Nephron progenitor cell (in vitro differentiated cells): ENCODE data around the gene EME2.

Experiments used
- DNase-seq: peaks from one replicate; pipeline ENCODE4 v3.0.0; 2021
- H3K27ac Mint-ChIP-seq: 2 replicates; pipeline ENCODE4 v1.8.0; 2021; ENCODE audit warnings: mild to moderate bottlenecking, moderate library complexity, mixed read lengths
- H3K27me3 Mint-ChIP-seq: 2 replicates; pipeline ENCODE4 v1.8.0; 2021; ENCODE audit warnings: mild to moderate bottlenecking, low read depth, mixed read lengths; ENCODE audit not compliant: poor library complexity
- H3K36me3 Mint-ChIP-seq: 2 replicates; pipeline ENCODE4 v1.8.0; 2021; ENCODE audit warnings: low read depth, mixed read lengths
- H3K4me1 Mint-ChIP-seq: 2 replicates; pipeline ENCODE4 v1.8.0; 2021; ENCODE audit warnings: mixed read lengths
- H3K4me3 Mint-ChIP-seq: 2 replicates; pipeline ENCODE4 v1.8.0; 2021; ENCODE audit warnings: mild to moderate bottlenecking, moderate library complexity, mixed read lengths
- H3K9me3 Mint-ChIP-seq: 2 replicates; pipeline ENCODE4 v1.8.0; 2021; ENCODE audit warnings: mild to moderate bottlenecking, moderate library complexity, mixed read lengths
- TF ChIP-seq, protein P1 (sequence below): fragments of 200-600 bp; sonication (generic); IDR thresholded peaks from 2 replicates; pipeline ENCODE4 v1.5.0; 2021; ENCODE audit warnings: antibody characterized with exemption

Gene EME2

DNA sequence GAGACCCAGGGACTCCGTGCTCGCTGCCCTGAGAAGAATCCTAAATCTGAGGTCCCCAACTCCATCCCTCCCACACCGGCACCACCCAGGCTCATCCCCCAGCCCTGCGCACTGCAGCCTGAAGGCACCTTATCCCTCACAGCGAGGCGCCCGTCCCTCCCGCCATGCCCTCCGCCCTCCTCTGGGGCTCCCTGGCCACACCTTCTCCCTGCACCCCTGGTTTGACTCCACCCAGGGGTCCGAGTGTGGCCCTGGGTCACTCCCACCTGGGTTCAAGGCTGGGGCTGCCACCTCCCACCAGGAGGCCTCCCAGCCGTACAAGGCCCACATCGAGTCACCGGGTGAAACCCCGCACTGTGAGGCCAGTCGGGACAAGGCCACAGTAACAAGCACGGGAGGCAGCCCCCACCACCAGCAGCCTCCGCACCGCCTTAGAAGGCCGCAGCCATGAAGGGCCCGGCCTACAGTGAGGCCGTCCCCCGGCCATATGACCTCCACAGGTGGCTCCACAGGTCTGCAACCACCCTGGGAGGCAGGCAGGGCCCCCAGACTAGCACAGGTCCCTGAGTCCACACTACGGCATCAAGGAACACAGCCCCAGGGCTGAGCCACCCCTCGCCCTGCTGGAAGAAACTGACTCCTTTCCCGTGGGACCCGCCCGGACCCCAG, 45.7 kb downstream of the EME2 start:
- TF ChIP-seq, protein P1, sequence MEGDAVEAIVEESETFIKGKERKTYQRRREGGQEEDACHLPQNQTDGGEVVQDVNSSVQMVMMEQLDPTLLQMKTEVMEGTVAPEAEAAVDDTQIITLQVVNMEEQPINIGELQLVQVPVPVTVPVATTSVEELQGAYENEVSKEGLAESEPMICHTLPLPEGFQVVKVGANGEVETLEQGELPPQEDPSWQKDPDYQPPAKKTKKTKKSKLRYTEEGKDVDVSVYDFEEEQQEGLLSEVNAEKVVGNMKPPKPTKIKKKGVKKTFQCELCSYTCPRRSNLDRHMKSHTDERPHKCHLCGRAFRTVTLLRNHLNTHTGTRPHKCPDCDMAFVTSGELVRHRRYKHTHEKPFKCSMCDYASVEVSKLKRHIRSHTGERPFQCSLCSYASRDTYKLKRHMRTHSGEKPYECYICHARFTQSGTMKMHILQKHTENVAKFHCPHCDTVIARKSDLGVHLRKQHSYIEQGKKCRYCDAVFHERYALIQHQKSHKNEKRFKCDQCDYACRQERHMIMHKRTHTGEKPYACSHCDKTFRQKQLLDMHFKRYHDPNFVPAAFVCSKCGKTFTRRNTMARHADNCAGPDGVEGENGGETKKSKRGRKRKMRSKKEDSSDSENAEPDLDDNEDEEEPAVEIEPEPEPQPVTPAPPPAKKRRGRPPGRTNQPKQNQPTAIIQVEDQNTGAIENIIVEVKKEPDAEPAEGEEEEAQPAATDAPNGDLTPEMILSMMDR: no peak
- Mint-ChIP-seq H3K36me3 (peaks cover 21% of the 10 kb centered on the region), H3K9me3 (no peaks in the 10 kb centered on the region), H3K4me3 (no peak overlapping the region), H3K27ac (no peak overlapping the region), H3K27me3 (no peaks in the 10 kb centered on the region), H3K4me1 (no peaks in the 10 kb centered on the region)
- DNase-seq: no peak

DNA sequence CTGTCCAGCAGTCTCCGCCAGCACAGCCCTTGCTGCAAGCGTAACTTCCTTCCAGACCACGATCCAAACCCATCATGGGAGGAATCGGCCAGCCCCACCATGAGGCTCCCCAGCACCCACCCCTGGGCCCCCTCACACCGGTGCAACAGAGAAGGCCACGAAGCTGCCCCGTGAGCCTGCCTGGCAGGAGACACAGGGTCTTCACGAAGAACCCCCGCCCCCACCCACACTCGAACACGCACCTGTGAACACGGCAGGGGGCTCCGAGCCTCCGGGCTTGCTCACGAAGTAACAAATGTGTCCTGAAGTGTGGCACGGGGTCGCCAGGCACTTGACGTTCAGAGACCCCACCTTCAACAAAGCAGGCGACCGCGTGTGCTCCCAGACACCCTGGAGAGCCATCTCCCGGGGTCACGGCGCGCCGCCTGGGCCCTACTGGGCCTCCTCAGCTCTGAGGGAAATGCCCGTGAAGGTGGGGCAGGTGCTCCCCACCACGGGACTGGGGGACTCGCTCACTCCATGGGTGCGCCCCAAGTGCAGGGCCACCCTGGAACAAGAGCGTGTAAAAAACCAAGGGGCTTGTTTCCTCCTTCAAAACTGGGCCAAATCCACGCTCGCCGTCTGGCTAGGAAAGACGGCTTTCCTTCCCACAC, 46.4 kb downstream of the EME2 start:
- DNase-seq: no peak

DNA sequence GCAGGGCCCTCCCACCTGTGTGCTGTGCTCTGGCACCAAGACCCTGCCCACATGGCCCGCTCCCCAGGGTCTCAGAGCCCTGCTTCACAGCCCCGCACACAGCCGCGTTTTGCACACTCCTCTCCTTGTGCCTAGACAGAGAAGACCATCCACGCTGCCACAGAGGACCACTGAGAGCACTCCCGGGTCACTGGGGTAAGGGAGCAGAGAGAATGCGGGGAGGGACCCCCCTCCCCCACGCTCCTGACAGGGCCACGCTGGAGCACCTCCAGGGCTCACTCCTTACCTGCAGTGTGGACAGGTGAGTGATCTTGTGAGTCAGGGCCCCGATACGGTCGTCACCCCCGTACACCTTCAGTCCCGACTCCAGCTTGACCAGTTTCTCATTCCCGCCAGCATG, 47.0 kb downstream of the EME2 start:
- no peak for DNase-seq
- peaks cover 11% of the 10 kb centered on the region for H3K4me1 Mint-ChIP-seq
- H3K27me3 Mint-ChIP-seq: peaks cover 5% of the 10 kb centered on the region
- H3K4me3 Mint-ChIP-seq: no peak overlapping the region
- peaks cover 10% of the 10 kb centered on the region for H3K36me3 Mint-ChIP-seq
- TF ChIP-seq, protein P1: no peak
- no peak overlapping the region for H3K27ac Mint-ChIP-seq
- H3K9me3 Mint-ChIP-seq: no peaks in the 10 kb centered on the region

More for the DNA sequence above, 46.4 kb downstream of the EME2 start:
- peaks cover 15% of the 10 kb centered on the region for H3K36me3 Mint-ChIP-seq
- TF ChIP-seq, protein P1: no peak
- H3K4me3 Mint-ChIP-seq: no peak overlapping the region
- H3K4me1 Mint-ChIP-seq: peaks cover 5% of the 10 kb centered on the region
- no peaks in the 10 kb centered on the region for H3K27me3 Mint-ChIP-seq
- H3K9me3 Mint-ChIP-seq: no peaks in the 10 kb centered on the region
- no peak overlapping the region for H3K27ac Mint-ChIP-seq

DNA sequence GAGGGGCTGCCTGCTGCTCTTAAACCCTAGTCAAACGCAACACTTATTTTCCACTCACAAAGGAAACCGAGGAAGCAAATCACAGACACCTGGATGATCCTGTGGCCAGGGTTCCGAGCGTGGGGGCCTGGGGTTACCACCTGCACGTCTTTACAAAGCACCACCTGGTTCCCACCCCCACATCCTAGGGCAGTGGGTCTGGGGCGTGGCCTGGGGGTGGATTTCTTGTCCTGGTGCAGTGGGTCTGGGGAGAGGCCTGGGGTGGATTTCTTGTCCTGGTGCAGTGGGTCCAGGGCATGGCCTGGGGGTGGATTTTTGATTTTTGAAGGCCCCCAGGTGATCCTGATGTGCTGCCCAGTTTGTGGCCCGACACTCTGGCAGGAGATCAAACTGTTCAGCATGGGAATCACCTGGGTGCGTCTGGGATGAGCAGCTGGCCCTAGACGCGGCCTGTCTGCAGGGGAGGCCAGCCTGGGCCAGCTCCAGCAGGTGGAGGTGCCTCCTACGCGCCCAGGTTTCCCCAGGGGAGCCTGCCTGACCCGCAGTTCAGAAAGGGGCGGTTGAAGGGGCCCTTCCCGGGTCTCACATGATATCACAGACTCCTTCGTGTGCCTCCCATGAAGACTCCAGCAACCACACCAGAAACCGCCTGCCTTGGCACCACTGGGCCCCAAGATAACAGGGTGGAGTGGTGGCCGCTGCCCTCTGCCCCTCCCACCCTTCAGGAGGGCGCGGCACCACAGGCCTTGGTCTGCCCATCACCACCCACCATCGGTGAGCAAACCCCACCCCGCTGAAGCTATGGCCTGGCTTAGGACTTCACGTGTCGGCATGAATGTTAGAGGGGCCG, 47.7 kb downstream of the EME2 start:
- Mint-ChIP-seq H3K36me3 (peaks cover 4% of the 10 kb centered on the region), H3K9me3 (no peaks in the 10 kb centered on the region), H3K4me1 (peaks cover 13% of the 10 kb centered on the region), H3K4me3 (no peak overlapping the region), H3K27ac (no peak overlapping the region), H3K27me3 (peaks cover 8% of the 10 kb centered on the region)
- TF ChIP-seq, protein P1: no peak
- no peak for DNase-seq

DNA sequence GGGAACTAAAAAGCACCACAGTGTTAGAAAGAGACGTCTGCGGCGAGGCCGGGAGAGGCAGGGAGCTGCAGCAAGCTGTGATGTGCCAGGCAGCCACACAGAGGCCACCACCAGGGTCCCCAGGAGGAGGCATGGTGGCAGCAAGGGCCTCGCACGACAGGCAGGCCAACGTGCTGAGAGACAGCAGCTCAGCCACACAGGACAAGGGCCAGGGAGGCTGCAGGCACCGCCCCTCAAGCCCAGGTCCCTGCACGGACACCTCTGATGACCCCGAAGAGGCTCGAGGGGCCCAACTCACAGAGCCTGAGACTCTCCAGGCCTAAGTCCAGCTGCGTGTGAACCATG, 48.3 kb downstream of the EME2 start:
- peaks cover 17% of the 10 kb centered on the region for H3K4me1 Mint-ChIP-seq
- TF ChIP-seq, protein P1: no peak

More for the DNA sequence above, 48.3 kb downstream of the EME2 start:
- DNase-seq: no peak
- H3K9me3 Mint-ChIP-seq: no peaks in the 10 kb centered on the region
- no peaks in the 10 kb centered on the region for H3K36me3 Mint-ChIP-seq
- no peak overlapping the region for H3K27ac Mint-ChIP-seq
- H3K4me3 Mint-ChIP-seq: no peak overlapping the region
- peaks cover 14% of the 10 kb centered on the region for H3K27me3 Mint-ChIP-seq
